HG03135 (cell line): ENCODE data around the gene HSPBP1.

ENCODE experiments used
- ATAC-seq: cut with Tn5 transposase; IDR thresholded peaks from one replicate; pipeline ENCODE4 v1.9.1; 2021; ENCODE audit warnings: mild to moderate bottlenecking, moderate library complexity; ENCODE audit not compliant: unreplicated experiment

HSPBP1 gene

DNA sequence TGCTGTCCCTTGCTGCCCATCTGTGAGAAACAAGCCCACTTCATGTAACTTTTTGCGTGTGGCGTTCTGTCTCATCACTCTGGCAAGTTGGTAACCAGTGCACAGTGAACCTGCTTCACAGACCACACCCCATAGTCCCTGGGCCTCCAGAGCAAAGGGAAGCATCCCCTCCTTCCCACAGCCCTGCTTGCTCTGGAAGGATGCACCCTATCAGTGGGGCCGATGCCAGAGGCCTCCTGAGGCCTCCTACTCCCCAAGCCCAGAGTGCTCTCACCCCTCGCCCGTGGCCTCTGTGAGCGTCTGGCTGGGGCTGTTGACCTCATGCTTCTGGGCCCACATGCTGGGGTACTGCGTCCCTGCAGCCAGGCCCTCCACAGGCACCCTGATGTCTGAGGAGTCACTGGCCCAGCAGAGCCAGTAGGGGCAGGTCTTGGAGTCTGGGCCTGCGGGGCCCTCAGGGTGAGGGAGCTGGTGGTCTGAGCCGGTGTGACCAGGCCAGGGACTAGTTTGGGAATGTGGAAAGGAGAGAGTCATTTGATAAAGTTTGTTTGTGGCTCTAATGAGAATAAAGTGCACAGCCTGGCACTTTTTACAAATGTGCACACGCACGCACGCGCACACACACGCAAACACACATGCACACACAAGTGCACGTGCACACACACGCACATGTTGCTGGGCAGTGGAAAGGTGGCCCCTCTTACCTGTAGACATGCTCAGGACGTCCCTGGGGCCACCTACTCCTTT is 56.4 kb downstream of the HSPBP1 start:
- no peak for ATAC-seq

- no peak for ATAC-seq
These were observed 59.4 kb downstream of the HSPBP1 start for GRCh38 chr19:55220525-55220924.

DNA sequence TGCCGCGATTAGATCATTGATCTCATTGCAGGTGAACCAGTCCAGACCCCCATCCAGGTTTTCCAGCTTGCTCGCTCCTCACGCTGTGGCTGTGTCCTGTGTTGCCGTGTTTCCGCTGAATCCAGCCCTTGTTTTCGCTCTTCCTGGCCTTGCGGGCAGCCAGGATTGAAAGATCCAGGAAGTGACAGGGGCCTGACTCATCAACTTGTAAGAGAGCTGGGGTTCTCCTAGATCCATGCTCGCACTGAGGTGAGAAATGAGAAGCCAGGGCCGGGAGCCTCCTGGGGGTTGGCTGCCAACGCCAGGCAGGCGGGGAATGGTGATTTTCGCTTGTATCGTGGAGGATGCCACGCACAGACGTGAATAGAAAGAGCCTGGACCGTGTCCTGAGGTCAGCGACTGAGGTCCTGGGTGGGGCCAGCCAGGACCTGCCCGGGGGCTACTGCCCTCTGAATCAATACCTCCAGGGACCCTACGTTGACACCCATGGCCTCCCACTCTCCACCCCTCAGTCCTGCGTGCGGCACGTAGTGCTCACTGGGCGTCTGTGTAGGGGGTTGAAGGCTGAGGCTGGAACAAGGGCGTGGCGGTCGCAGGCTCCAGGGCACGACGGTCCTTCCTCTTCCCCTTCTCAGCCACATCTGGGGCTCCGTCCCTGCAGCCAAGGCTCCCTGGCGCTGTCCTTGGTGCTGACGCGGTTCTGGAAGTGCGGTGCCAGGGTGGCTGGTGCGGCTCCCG is 63.3 kb downstream of the HSPBP1 start:
- ATAC-seq: no peak

GRCh38 chr19:55213547-55213946 is 66.4 kb downstream of the HSPBP1 start:
- ATAC-seq: no peak

DNA sequence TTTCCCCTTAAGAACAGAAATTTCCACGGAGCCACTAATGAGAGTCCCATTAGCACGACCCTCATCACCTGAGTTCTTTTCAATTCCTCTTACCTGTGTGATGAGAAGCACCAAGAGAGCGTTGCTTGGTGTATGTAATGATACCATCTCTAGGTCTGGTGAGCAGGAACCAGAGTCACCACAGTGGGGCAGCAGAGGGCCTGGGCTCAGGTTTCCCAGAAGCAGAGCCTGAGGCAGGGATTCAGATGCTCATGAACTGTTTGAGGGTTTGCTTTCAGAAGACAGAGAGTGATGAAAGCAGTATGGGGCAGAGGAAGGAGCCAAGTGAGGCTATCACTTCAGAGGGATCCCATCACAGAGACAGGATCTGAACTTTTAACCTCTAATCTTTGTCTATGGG is 67.5 kb downstream of the HSPBP1 start:
- ATAC-seq: no peak
